Smooth muscle cell (in vitro differentiated cells): Measurements from ENCODE around the gene CELA3B. TPM values are rescaled to one million over a fixed set of nuclear protein-coding genes. Genes with fewer than 3 reads are reported as not detected.

Source experiments
- DNase-seq: peaks from one replicate; lab custom pipeline; 2025; ENCODE audit not compliant: unreplicated experiment; lab: John Stamatoyannopoulos, UW
- H2AFZ ChIP-seq: fragments of 200-600 bp; sonication (generic); 2 replicates; pipeline ENCODE4 v1.6.0; 2016; ENCODE audit warnings: antibody characterized with exemption, low read depth, mild to moderate bottlenecking
- H3F3A ChIP-seq: fragments of 200-600 bp; sonication (generic); 2 replicates; pipeline ENCODE4 v1.6.0; 2017; ENCODE audit warnings: antibody characterized with exemption, low read depth
- H3K27ac ChIP-seq: fragments of 200-600 bp; sonication (generic); 2 replicates; pipeline ENCODE4 v1.5.1; 2016; ENCODE audit warnings: low read depth, mild to moderate bottlenecking
- H3K27me3 ChIP-seq: fragments of 200-600 bp; sonication (generic); 2 replicates; pipeline ENCODE4 v1.6.1; 2016; ENCODE audit warnings: low read depth, mild to moderate bottlenecking
- H3K36me3 ChIP-seq: fragments of 200-600 bp; sonication (generic); 2 replicates; pipeline ENCODE4 v1.5.1; 2016; ENCODE audit warnings: low read depth
- H3K4me1 ChIP-seq: fragments of 200-600 bp; sonication (generic); 2 replicates; pipeline ENCODE4 v1.5.1; 2016; ENCODE audit warnings: low read depth
- H3K4me2 ChIP-seq: fragments of 200-600 bp; sonication (generic); 2 replicates; pipeline ENCODE4 v1.6.0; 2016; ENCODE audit warnings: mild to moderate bottlenecking
- H3K4me3 ChIP-seq: fragments of 200-600 bp; sonication (generic); 2 replicates; pipeline ENCODE4 v1.5.1; 2016; ENCODE audit warnings: mild to moderate bottlenecking
- H3K79me2 ChIP-seq: fragments of 200-600 bp; sonication (generic); 2 replicates; pipeline ENCODE4 v1.6.0; 2016; ENCODE audit warnings: low read depth, mild to moderate bottlenecking
- H3K9ac ChIP-seq: fragments of 200-600 bp; sonication (generic); 2 replicates; pipeline ENCODE4 v1.6.0; 2016; ENCODE audit warnings: low read depth
- H3K9me3 ChIP-seq: fragments of 200-600 bp; sonication (generic); replicated peaks from 2 replicates; pipeline ENCODE4 v1.5.1; 2016; ENCODE audit warnings: low read depth
- H4K20me1 ChIP-seq: fragments of 200-600 bp; sonication (generic); 2 replicates; pipeline ENCODE4 v1.6.0; 2016; ENCODE audit warnings: low read depth
- CTCF ChIP-seq: fragments of 200-600 bp; sonication (generic); IDR thresholded peaks from 2 replicates; pipeline ENCODE4 v1.5.1; 2017; ENCODE audit warnings: borderline replicate concordance, mild to moderate bottlenecking, antibody characterized with exemption; ENCODE audit not compliant: insufficient read depth, poor library complexity, severe bottlenecking
- WGBS: methylation state at CpG from one replicate; pipeline ENCODE4 v1.1.7; 2016; ENCODE audit warnings: low lambda C conversion rate; 5-methylcytosine and 5-hydroxymethylcytosine counted together
- polyA plus RNA-seq: library from polyadenylated mRNA; unstranded; fragments of >200 nt; fragmentation: Nextera tagmentation; extraction: Ambion mirVana; gene quantifications from 2 replicates; pipeline ENCODE4 v1.2.1, GENCODE V29; 2016
- total RNA-seq: library from RNA; depleted of rRNA; stranded (reverse); fragments of >200 nt; gene quantifications from 2 replicates; pipeline ENCODE4 v1.2.3, GENCODE V29; 2014

CELA3B gene
- total and polyA plus RNA-seq, 2 experiments from 2014 or later = not detected

- Histone ChIP-seq H3K9ac (peak overlapping the region; percentile 93), H3K36me3 (no peaks in the 10 kb centered on the region), H3K79me2 (no peaks in the 10 kb centered on the region), H3K27ac (peak overlapping the region; percentile 96), H3F3A (peaks cover 11% of the 10 kb centered on the region), H3K4me1 (no peaks in the 10 kb centered on the region), H3K27me3 (no peaks in the 10 kb centered on the region), H3K4me2 (peak overlapping the region; percentile 87), H2AFZ (peak overlapping the region; percentile 80), H3K9me3 (no peaks in the 10 kb centered on the region), H3K4me3 (peak overlapping the region; percentile 73), H4K20me1 (no peaks in the 10 kb centered on the region)
- 10% methylated on average over 33 of the region's 33 CpGs for WGBS
- DNase-seq = peak; percentile 57
- TF ChIP-seq CTCF = no peak
Measured at GRCh38 chr1:22024485-22025367, 47.9 kb downstream of the CELA3B start.

- H3K79me2 ChIP-seq = no peaks in the 10 kb centered on the region
- H3K36me3 ChIP-seq = no peaks in the 10 kb centered on the region
- peak overlapping the region; percentile 93 for H3K9ac ChIP-seq
- WGBS = under 1% methylated on average over 42 of the region's 42 CpGs
- DNase-seq = peak; percentile 67
- H3K4me3 ChIP-seq = peak overlapping the region; percentile 73
- peak overlapping the region; percentile 87 for H3K4me2 ChIP-seq
- no peaks in the 10 kb centered on the region for H3K27me3 ChIP-seq
- peaks cover 11% of the 10 kb centered on the region for H3F3A ChIP-seq
- H3K9me3 ChIP-seq = no peaks in the 10 kb centered on the region
- H4K20me1 ChIP-seq = no peaks in the 10 kb centered on the region
- H3K27ac ChIP-seq = peak overlapping the region; percentile 96
- no peaks in the 10 kb centered on the region for H3K4me1 ChIP-seq
- H2AFZ ChIP-seq = peak overlapping the region; percentile 80
- no peak for TF ChIP-seq CTCF
Measured at GRCh38 chr1:22025368-22026155, 48.7 kb downstream of the CELA3B start.

GRCh38 chr1:22026924-22027289 lies 50.1 kb downstream of the CELA3B start:
- Histone ChIP-seq H3K4me2 (no peak overlapping the region), H3K9me3 (no peaks in the 10 kb centered on the region), H3F3A (peaks cover 11% of the 10 kb centered on the region), H3K9ac (no peak overlapping the region), H2AFZ (no peak overlapping the region), H3K4me1 (no peaks in the 10 kb centered on the region), H3K4me3 (no peak overlapping the region), H3K36me3 (no peaks in the 10 kb centered on the region), H3K79me2 (no peaks in the 10 kb centered on the region), H3K27me3 (no peaks in the 10 kb centered on the region), H3K27ac (no peak overlapping the region), H4K20me1 (no peaks in the 10 kb centered on the region)
- TF ChIP-seq CTCF = no peak
- 84% methylated on average over 3 of the region's 3 CpGs for WGBS
- DNase-seq = no peak
